Adrenal gland (tissue), 5 donors: Measurements from ENCODE around the gene HGF.

Experiments used
- CTCF ChIP-seq, 6 experiments: fragments of 450-650 bp in 4 of 6; fragments of 200-600 bp in 2 of 6; sonication (generic) in 1 of 6; IDR thresholded peaks; 1 replicate in 5 of 6; 2 replicates in 1 of 6; pipeline versions ENCODE4 v1.5.1 to v1.8.0; 2016 to 2021; ENCODE audit warnings: antibody characterized with exemption in 6 of 6, mild to moderate bottlenecking in 2 of 6, moderate library complexity in 1 of 6
- POLR2A ChIP-seq, 2 donors: fragments of 450-650 bp; IDR thresholded peaks; one replicate each; pipeline ENCODE4 v1.6.1; 2017; ENCODE audit warnings: antibody characterized with exemption in 2 of 2, mild to moderate bottlenecking in 2 of 2, moderate library complexity in 1 of 2
- donor health status: DM: no; HTN: no; CAD: no.

GRCh38 chr7:81768951-81769778 is 682 bp downstream of the HGF start:
- no peak for TF ChIP-seq CTCF (IDR thresholded peaks at IDR 0.05)
- no peak for TF ChIP-seq POLR2A (IDR thresholded peaks at IDR 0.05)
